ENCODE measurements around the gene IL10.

DNA sequence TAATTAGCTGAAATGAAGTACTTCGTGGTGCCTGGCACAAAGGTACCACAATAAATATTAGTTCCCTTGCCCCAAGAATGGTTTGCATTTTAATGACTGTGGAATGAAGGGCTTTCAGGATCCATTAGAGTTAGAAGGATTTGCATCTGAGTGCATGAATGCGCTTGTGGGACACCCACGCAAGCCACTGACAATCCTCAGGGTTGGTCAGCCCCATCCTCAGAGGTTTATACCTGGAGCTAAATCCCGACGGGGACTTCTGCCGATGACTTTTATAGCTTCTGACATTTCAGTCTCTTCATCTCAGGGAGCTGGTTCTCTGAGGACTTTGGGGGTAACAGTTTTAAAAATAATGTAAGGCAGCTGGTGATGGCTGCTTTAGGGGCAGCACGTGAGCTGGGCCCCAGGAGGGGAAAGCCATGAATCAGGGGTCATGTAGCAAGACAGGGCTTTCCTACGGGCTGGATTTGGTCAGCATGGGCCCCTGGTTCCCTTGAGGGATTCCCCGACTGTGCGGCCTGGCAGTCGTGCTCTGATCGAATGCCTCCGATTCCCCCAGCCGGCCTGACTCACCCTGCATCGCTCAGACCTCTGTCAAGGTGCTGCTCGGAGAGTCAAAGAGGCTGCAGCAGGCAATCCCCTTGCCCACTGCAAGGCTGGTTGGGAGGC lies 20.8 kb upstream of the IL10 start:
- TF ChIP-seq CTCF (IDR thresholded peaks at IDR 0.05; ENCODE audit: insufficient read depth, low read length) = no peak
- no peak for TF ChIP-seq POLR2AphosphoS5 (IDR thresholded peaks at IDR 0.05; ENCODE audit: low read depth)
- no peak for TF ChIP-seq REST (IDR thresholded peaks at IDR 0.05; ENCODE audit: insufficient replicate concordance, low read depth)
- no peak for TF ChIP-seq GABPA (IDR thresholded peaks at IDR 0.05; ENCODE audit: low read depth)
- TF ChIP-seq SPI1 (IDR thresholded peaks at IDR 0.05; ENCODE audit: borderline replicate concordance, low read depth) = no peak

Measured in HL-60 (cell line).